GM10266 (cell line): ENCODE data around the gene LRRC15.

Experiments used
- DNase-seq: peaks from one replicate; pipeline ENCODE4 v3.0.0; 2012; ENCODE audit errors: extremely low spot score
- CTCF ChIP-seq: IDR thresholded peaks from 2 replicates; pipeline ENCODE4 v1.5.1; 2012; ENCODE audit warnings: mild to moderate bottlenecking, low read depth; ENCODE audit not compliant: control insufficient read depth, insufficient read depth; ENCODE audit errors: missing control alignments

LRRC15 gene

GRCh38 chr3:194364652-194365434 is 4.7 kb downstream of the LRRC15 start:
- DNase-seq, result no peak
- TF ChIP-seq CTCF, result no peak

DNA sequence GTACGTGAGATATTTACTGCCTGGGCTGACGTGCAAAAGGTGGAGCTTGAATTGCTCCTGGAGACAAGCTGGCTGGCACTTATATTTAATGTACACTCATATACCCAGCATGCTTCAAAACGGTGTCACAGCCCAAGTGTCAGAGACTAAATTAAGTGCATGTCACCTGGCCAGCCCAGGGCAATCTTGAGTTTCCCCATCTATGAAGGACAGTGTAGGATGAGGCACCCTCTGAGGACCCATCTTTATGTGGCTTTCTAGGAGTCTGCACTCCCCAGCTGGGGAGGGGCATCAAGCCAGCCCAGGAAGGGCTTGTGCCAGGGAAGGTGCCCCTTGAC is 5.3 kb downstream of the LRRC15 start:
- DNase-seq, result no peak
- TF ChIP-seq CTCF, result no peak

- no peak for DNase-seq
- TF ChIP-seq CTCF, result no peak
Measured at GRCh38 chr3:194360568-194360967, 9.0 kb downstream of the LRRC15 start.

DNA sequence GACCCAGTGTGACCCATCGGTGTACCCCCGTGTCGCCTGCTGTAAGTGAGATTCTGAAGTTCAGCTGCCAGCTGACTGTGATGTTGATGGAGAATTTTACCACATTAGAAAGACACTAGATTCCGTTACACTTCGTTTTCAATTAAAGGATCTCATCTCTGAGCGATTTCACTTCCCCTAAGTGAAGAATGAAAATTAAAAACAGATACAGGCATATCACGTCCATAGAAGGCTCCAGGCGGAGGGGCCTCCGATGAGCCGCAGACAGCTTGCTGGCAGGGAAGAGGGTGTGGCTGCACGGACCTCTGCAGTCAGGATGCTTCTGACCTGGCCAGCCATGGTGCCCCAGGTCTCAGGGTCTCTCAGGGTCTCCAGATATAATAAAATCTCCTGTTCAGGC is 11.9 kb downstream of the LRRC15 start:
- no peak for DNase-seq
- TF ChIP-seq CTCF, result no peak

- TF ChIP-seq CTCF, result no peak
- DNase-seq, result no peak
Measured at GRCh38 chr3:194355379-194355778, 14.2 kb downstream of the LRRC15 start.

DNA sequence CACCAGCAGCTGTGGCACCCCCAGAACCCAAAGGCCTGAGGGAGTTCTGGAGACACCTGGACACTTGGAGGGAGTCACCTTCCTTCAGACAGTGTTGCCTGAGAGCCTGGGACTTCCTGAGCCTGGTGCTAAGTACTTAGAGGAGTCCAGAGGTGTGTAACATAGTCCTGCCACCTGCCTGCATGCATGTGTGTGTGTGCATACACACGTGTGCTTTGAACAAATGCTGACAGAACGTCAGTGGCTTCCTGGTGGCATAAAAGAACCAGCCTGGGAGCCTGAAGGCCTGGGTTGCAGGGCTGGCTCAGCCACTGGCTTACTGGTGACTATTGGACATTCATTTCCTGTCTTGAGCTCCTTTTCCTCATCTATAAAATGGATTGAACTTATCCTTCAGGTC is 15.2 kb downstream of the LRRC15 start:
- TF ChIP-seq CTCF, result no peak
- no peak for DNase-seq

GRCh38 chr3:194352667-194353246 is 16.8 kb downstream of the LRRC15 start:
- DNase-seq, result no peak
- TF ChIP-seq CTCF, result no peak
